HT1080 (cell line): ENCODE data around the gene DAZL. TPM values are rescaled to one million over a fixed set of nuclear protein-coding genes. Genes with fewer than 3 reads are reported as not detected.
"Not testable (repeated sequence)": the region's sequence is repeated elsewhere in the genome, so short reads cannot be mapped to it uniquely, and the experiment has no call there.

Experiments used
- DNase-seq: peaks from one replicate; pipeline ENCODE4 v3.0.0-alpha.2; 2015; ENCODE audit warnings: low read depth
- polyA plus RNA-seq, 2 experiments: library from polyadenylated mRNA; depleted of rRNA; stranded (reverse); fragments of >200 nt; gene quantifications; 2 replicates each; pipeline ENCODE4 v1.2.3, GENCODE V29; 2015
- total RNA-seq: library from RNA; depleted of rRNA; stranded (reverse); fragments of >200 nt; shearing (Covaris generic); gene quantifications from 2 replicates; pipeline ENCODE4 v1.2.3, GENCODE V29; 2014; rRNA removed

The DAZL gene, protein sequence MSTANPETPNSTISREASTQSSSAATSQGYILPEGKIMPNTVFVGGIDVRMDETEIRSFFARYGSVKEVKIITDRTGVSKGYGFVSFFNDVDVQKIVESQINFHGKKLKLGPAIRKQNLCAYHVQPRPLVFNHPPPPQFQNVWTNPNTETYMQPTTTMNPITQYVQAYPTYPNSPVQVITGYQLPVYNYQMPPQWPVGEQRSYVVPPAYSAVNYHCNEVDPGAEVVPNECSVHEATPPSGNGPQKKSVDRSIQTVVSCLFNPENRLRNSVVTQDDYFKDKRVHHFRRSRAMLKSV
- 0.07 TPM in 1 of 2 replicates, not detected in the other for total RNA-seq
- polyA plus RNA-seq (2015; cell fraction: cytosol; rRNA removed): not detected in 2 replicates
- polyA plus RNA-seq (2015; cell fraction: nucleus; rRNA removed): not detected in 2 replicates

- no peak for DNase-seq
Measured at GRCh38 chr3:16604887-16605602, at the start of gene DAZL. TSS of gene DAZL (minus strand) at chr3:16605423. CDS start at chr3:16605205, 218 bp downstream.

GRCh38 chr3:16654976-16655375, 49.8 kb upstream of the DAZL start:
- no peak for DNase-seq

DNA sequence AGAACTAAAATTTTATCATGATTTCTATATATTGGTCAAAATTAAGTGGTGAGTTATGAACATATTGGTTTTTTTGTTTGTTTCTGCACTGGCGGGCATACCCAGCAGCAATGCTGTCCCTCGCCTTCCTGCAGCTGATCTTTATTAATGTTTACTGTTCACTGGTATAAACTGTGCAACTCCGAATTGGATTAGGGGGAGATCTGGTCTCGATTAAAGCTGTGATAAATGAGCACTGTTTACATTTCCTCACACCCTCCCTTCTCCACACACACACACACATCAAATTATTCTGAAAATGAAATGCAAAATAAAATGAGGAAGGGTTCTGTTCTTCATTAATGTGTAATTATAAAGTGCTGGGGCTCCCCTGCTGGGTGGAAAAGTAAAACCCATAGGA, 48.5 kb upstream of the DAZL start:
- no peak for DNase-seq

- DNase-seq: peak; percentile 14
Measured at GRCh38 chr3:16647668-16648067, 42.4 kb upstream of the DAZL start.

- no peak for DNase-seq
Measured at GRCh38 chr3:16639806-16640205, 34.6 kb upstream of the DAZL start.

- DNase-seq: no peak
Measured at GRCh38 chr3:16633948-16634347, 28.7 kb upstream of the DAZL start.

DNA sequence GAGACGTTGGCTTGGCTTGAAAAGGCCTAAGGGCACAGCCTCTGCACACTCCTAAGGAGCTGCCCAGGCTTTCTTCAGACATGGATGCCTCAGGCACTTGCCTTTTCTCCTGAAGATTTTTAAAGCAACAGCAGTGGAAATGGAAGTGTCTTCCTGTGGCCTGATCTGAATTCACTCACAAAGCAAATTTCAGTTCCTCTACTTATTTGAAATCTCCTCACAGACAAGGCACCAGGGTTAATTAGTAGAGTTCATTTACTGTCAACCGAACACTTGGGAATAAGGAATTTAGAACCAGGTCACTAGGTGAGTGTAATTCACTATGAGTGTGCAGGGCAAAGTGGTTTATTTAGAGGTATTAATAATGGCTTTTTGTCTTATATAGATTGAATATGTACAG, 27.2 kb upstream of the DAZL start:
- DNase-seq: no peak

GRCh38 chr3:16618721-16619120, 13.5 kb upstream of the DAZL start:
- peak; percentile 64 for DNase-seq

- DNase-seq: not testable (repeated sequence)
Measured at GRCh38 chr3:16617155-16617554, 11.9 kb upstream of the DAZL start.

- DNase-seq: no peak
Measured at GRCh38 chr3:16616083-16616482, 10.9 kb upstream of the DAZL start.

DNA sequence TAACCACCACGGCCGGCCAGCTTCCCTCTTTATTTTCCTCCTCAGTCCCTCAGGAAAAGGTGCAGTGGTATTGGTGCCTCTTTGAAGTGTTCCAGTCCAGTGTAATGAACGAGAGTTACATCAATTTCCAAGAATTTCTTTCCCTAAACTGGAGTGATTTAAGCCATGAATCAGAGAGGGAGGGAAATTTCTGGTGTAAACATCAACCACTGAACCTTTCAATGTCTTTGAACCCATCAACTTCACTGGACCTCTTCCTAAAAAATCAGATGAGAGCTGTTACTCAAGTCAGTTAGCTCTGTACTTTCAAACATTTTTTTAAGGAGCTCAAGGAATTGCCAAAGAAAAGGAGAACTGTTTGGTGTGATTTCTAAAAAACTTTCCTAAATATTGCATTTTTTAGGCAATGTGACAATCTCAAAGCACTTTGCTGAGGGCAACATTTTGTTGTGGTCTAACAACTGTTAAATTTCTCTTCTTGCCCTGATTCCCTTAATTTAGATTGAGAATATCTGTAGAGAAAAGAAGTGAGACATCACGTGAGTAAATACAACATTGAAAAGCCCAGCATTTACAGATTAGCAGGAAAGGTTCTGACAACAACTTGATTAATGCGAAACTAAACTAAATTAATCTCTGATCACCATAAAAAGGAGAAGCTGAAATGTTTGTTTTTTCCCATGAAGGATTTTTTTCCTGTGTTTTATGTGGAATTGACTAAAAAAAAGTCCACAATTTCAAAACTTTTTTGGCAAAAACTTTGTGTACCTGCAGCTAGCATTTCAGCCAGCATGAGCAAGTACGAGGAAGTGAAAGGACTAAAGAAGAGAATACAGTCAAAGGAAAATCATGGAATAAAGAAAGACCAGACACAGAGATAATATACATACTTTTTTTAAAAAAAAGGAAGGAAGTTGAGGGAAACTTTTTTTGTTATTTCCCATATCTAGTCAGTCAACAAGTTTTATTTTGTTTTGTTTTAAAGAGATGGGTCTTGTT, 9.1 kb upstream of the DAZL start:
- no peak for DNase-seq

DNA sequence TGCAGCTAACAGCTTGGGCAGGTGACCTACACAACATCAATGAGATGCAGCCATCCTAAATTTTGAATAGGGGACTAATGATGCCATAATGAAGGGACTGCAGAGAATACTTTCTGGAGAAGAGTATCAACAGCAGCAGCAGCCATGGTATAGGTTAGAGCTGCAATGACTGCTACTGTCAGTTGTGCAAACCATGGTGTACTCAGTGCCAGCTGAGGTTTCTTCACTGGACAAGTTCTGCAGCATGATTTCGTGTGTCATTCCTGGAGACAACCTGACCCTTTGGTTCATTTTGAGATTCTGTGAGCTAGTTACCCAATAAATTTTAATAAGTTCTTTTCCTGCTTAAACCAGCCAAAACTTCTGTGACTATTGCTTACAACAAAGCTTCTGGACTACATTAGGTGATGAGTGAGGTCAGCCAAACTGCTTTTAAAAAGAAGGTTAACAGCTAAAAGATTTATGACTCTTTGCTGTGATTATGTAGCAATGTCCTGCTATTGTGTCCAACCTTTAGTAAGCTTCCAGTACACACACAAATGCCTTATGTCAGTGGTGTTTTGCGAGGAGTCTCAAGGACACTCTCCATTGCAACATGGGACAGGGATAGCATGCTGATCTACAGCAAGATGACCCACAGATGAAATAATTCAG, 4.8 kb upstream of the DAZL start:
- no peak for DNase-seq

DNA sequence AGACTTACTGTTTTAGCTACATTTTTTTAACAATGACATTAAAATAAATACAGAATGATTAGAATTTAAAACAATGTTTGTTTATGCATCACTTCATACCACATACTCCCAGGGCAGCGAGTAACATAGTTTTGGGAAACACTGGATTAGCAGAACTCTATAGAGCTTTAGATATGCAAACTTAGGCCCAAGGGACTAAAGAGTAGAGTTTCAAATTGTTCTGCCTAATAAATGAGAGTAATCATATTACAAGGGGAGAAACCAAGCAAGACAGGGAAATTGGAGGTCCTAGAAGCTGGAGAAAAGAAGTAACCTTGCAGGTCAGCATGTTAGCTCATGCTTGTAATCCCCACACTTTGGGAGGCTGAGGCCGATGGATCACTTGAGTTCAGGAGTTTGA, 3.6 kb upstream of the DAZL start:
- DNase-seq: no peak

DNA sequence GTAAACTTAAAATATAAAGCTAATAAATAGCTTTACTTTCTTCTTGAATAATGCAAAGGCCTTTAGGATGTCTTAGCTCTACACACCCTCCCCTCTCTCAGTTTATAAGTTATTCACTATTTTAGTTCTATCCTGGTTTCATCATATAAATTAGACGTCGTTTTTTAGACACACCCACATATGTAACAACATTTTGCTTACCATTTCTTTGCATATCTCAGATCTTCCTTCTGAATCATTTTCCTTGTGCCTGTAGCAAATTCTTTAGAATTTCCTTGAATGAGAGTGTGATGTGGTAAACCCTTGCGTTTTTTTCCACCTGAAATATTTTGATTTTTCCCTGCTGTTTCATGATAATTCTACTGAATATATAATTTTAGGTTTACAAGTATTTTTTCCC, 2.5 kb upstream of the DAZL start:
- no peak for DNase-seq

DNA sequence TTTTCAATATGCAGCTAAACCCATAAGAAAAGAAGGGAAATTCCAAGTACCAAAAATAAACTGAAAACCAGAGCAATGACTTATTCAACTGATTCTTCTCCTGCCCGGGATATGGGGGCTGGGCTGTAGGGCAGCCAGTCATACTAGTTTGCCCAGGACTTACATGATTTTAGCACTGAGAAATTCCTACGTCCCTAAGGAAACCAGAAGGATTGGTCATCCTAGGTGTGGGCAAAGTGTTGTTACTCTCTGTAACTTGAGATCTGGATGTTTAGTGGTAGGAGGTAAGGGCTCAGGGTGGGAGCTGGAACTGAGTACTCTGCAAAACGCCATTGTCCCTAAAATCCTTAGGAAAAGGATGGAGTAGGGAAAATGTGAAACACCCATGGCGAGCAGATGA, 1.2 kb upstream of the DAZL start:
- DNase-seq: peak; percentile 54

DNA sequence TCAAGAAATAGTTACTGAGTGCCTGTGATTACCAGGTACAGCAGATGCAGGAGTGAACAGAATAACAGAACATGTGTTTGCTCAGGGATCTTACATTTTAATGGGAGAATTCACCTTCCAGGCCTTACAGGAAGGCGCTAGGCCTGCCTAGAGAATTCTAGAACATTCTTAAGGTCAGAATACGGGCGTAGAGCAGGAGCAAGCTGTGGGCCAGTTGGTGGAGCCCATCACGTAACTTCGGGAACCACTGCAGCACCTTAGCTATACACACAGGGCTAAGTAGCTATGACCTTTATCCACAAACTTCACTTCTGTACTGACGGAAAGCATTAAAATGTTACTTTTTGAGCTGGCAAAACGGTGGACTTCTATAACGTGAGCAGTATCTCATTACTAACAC, 743 bp upstream of the DAZL start:
- no peak for DNase-seq

DNA sequence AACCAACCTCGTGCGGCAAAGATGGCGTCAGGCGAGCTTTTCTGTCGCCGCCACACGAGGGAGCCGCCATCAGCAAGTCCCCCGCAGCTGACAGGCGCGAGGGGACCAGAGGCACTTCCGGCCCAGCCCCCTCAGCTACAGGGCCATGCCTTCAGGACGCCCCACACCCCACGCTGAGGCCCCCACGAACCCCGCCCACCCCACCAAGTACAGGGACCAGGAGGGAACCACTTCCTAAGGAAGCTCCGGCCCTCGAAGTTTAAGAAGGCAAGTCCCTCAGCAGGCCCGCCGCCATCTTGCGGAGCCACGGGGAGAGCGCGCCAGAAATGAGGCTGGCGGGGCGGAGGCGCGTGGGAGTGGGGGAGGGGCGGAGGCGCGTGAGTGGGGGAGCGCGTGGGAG, 790 bp downstream of the DAZL start:
- DNase-seq: no peak

DNA sequence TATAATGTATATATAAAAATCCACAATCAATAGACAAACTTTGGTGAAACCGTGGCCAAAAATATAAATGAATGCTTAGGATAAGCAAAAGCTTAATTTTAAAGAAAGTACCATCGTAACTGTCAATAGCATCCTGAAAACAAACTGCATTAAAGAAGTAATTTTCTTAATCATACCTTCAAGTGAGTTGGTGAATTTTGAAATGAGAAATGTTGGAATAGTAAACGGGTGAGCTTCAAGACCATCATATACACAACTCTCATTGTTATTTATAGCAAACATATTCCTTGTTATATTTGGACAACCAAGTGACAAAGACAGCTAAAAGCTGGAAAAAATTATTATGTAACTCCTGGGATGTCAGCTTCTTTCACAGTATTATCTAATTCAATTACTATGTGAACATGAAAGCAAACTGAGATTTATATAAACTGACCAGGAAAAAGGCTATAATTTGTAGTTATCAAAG, 3.7 kb downstream of the DAZL start:
- DNase-seq: no peak

- peak; percentile 44 for DNase-seq
Measured at GRCh38 chr3:16600780-16601536, 4.3 kb downstream of the DAZL start.

DNA sequence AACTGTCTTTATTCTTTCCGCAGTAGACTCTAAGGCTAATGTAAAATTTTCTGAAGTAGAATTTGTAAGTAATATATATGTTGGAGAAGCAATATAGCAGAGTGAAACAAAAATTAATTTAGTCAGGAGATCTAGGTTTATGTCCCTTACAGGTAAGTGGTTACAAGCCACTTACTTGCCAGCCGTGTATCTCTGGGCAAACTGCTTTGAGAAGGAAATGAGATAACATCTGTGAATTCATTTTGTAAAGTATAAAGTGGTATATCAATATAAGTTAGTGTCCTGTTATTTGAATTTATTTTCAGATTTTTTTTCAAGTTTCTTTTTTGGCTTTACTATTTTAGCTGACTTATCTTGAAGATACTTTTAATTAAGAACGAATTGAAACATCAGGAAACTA, 5.5 kb downstream of the DAZL start:
- no peak for DNase-seq
